ENCODE results near the gene DGLUCY.
A peak's percentile ranks its signal among the peaks of the same experiment; 100 is the strongest.

Gene DGLUCY

GRCh38 chr14:91158091-91158790, 44.4 kb downstream of the DGLUCY start:
- POLR2A ChIA-PET: interaction anchor here (0.7 kb wide), 1 partner anchor 19 kb away, joined by 3 read pairs; no protein-coding TSS in a partner anchor
- Histone ChIP-seq H3K9me3 (ENCODE audit: control insufficient read depth, insufficient read depth, low read depth, low read length) (no peaks in the 10 kb centered on the region), H3K27ac (ENCODE audit: extremely low read depth, low read depth, low read length) (no peak overlapping the region), H3K4me1 (ENCODE audit: control insufficient read depth, insufficient read depth, low read length) (peaks cover 6% of the 10 kb centered on the region), H3K4me3 (ENCODE audit: low read depth, low read length) (no peak overlapping the region), H3K36me3 (ENCODE audit: control insufficient read depth in 2 of 2, insufficient read depth in 1 of 2, low read length in 2 of 2) (peaks cover 6 to 39% of the 10 kb centered on the region in 2 experiments; a peak in 2 of 3 replicates)
- CTCF ChIA-PET: interaction anchor here (0.8 to 1.7 kb wide), 3 partner anchors 15 to 128 kb away, joined by 3 to 4 read pairs (median 3); no protein-coding TSS in a partner anchor
- TF ChIP-seq ZIC2 (tag by site-specific recombination; IDR thresholded peaks at IDR 0.05) (peak; percentile 23; the same call in 1 of the 2 replicates), ZNF544 (tag by site-specific recombination; IDR thresholded peaks at IDR 0.05) (no peak)

- CTCF ChIA-PET: interaction anchor here (0.8 to 1.7 kb wide), 2 partner anchors 14 to 16 kb away, joined by 3 read pairs; no protein-coding TSS in a partner anchor
- H3K36me3 ChIP-seq (ENCODE audit: control insufficient read depth in 2 of 2, insufficient read depth in 1 of 2, low read length in 2 of 2): peaks cover 6 to 42% of the 10 kb centered on the region in 2 experiments; a peak in 2 of 3 replicates
- no peak overlapping the region for H3K4me3 ChIP-seq (ENCODE audit: low read depth, low read length)
- TF ChIP-seq ZNF433 (tag by site-specific recombination; IDR thresholded peaks at IDR 0.05; ENCODE audit: low read depth) (no peak), SALL2 (tag by site-specific recombination; IDR thresholded peaks at IDR 0.05; ENCODE audit: borderline replicate concordance) (no peak), ZNF248 (tag by site-specific recombination; IDR thresholded peaks at IDR 0.05) (no peak), ZBTB48 (tag by site-specific recombination; IDR thresholded peaks at IDR 0.05) (no peak), ZEB2 (tag by site-specific recombination; IDR thresholded peaks at IDR 0.05) (no peak)
- H3K4me1 ChIP-seq (ENCODE audit: control insufficient read depth, insufficient read depth, low read length): peaks cover 6% of the 10 kb centered on the region
- POLR2A ChIA-PET: no interaction called here
- no peaks in the 10 kb centered on the region for H3K9me3 ChIP-seq (ENCODE audit: control insufficient read depth, insufficient read depth, low read depth, low read length)
- H3K27ac ChIP-seq (ENCODE audit: extremely low read depth, low read depth, low read length): no peak overlapping the region
Observed at GRCh38 chr14:91159182-91159581, 45.3 kb downstream of the DGLUCY start.

- no peaks in the 10 kb centered on the region for H3K9me3 ChIP-seq (ENCODE audit: control insufficient read depth, insufficient read depth, low read depth, low read length)
- H3K4me1 ChIP-seq (ENCODE audit: control insufficient read depth, insufficient read depth, low read length): peaks cover under 1% of the 10 kb centered on the region; the same call in 1 of the 2 replicates
- no peak overlapping the region for H3K27ac ChIP-seq (ENCODE audit: extremely low read depth, low read depth, low read length)
- no peak for TF ChIP-seq PRDM1 (tag by site-specific recombination; IDR thresholded peaks at IDR 0.05)
- TF ChIP-seq ZNF202 (tag by site-specific recombination; IDR thresholded peaks at IDR 0.05; ENCODE audit: borderline replicate concordance): no peak
- TF ChIP-seq YY2 (tag by site-specific recombination; IDR thresholded peaks at IDR 0.05): no peak
- no peak for TF ChIP-seq ZNF394 (tag by site-specific recombination; IDR thresholded peaks at IDR 0.05; ENCODE audit: borderline replicate concordance)
- ChIA-PET POLR2A (no interaction called here), CTCF (interaction anchor here (1.0 kb wide), 1 partner anchor 13 kb away, joined by 5 read pairs; no protein-coding TSS in a partner anchor)
- peaks cover 6 to 46% of the 10 kb centered on the region in 2 experiments; a peak in 2 of 3 replicates for H3K36me3 ChIP-seq (ENCODE audit: control insufficient read depth in 2 of 2, insufficient read depth in 1 of 2, low read length in 2 of 2)
- no peak overlapping the region for H3K4me3 ChIP-seq (ENCODE audit: low read depth, low read length)
Observed at GRCh38 chr14:91159906-91160305, 46.0 kb downstream of the DGLUCY start.

GRCh38 chr14:91163316-91163715, 49.4 kb downstream of the DGLUCY start:
- POLR2A ChIA-PET: no interaction called here
- Histone ChIP-seq H3K4me3 (ENCODE audit: low read depth, low read length) (no peak overlapping the region), H3K36me3 (ENCODE audit: control insufficient read depth in 2 of 2, insufficient read depth in 1 of 2, low read length in 2 of 2) (peaks cover 6 to 69% of the 10 kb centered on the region in 2 experiments; a peak in 2 of 3 replicates), H3K4me1 (ENCODE audit: control insufficient read depth, insufficient read depth, low read length) (no peaks in the 10 kb centered on the region), H3K9me3 (ENCODE audit: control insufficient read depth, insufficient read depth, low read depth, low read length) (no peaks in the 10 kb centered on the region), H3K27ac (ENCODE audit: extremely low read depth, low read depth, low read length) (no peak overlapping the region)
- CTCF ChIA-PET: interaction anchor here (1.4 to 1.8 kb wide), 2 partner anchors 10 to 12 kb away, joined by 3 to 6 read pairs; no protein-coding TSS in a partner anchor
- TF ChIP-seq WT1 (tag by site-specific recombination; IDR thresholded peaks at IDR 0.05) (no peak), PATZ1 (tag by site-specific recombination; IDR thresholded peaks at IDR 0.05) (no peak), GLI4 (tag by site-specific recombination; IDR thresholded peaks at IDR 0.05) (no peak), BCL11B (tag by site-specific recombination; IDR thresholded peaks at IDR 0.05; ENCODE audit: low read depth) (no peak), ZNF280D (tag by site-specific recombination; IDR thresholded peaks at IDR 0.05) (no peak), ZEB2 (tag by site-specific recombination; IDR thresholded peaks at IDR 0.05) (no peak), MEIS1 (CRISPR knock-in tag; IDR thresholded peaks at IDR 0.05; ENCODE audit: borderline replicate concordance) (no peak), ZNF776 (tag by site-specific recombination; IDR thresholded peaks at IDR 0.05; ENCODE audit: borderline replicate concordance) (no peak), ZNF768 (tag by site-specific recombination; IDR thresholded peaks at IDR 0.05) (no peak), CTCF (tag by site-specific recombination; IDR thresholded peaks at IDR 0.05) (no peak), ZFHX2 (tag by site-specific recombination; conservative IDR thresholded peaks at IDR 0.05) (no peak)
